ENCODE data around the gene HINFP.
A peak's percentile ranks its signal among the peaks of the same experiment; 100 is the strongest.
"Not testable (repeated sequence)": the region's sequence is repeated elsewhere in the genome, so short reads cannot be mapped to it uniquely, and the experiment has no call there.

HINFP gene

DNA sequence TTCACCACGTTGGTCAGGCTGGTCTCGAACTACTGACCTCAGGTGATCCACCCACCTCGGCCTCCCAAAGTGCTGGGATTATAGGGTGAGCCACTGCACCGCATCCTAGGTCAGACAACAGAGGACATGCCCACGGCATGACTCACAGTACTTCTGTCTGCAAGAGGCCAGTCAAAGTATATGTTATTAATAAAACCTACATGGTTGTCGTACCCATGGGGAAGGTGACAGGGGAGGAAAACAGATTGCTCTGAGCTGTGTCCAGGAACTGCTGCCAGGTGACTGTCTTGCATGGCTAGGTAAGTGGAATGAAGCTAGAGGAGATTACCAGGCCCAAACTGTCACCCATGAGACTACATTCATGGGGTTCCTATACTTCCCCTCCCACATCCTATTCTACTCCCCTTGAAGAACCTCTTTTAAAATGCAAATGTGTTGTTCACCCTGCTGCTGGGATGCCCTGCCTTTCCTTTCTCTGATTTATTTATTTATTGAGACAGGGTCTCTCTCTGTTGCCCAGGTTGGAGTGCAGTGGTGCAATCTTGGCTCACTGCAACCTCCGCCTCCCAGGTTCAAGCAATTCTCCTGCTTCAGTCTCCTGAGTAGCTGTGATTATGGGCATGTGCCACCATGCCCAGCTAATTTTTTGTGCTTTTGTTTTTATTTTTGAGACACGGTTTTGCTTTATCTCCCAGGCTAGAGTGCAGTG is 45.1 kb downstream of the HINFP start:
- no peaks in the 10 kb centered on the region for H3K27me3 ChIP-seq (ENCODE audit: control insufficient read depth in 5 of 5, insufficient read depth in 4 of 5, low read length in 5 of 5)
- H3K9me3 ChIP-seq (ENCODE audit: control insufficient read depth in 5 of 5, low read length in 5 of 5) = no peaks in the 10 kb centered on the region
- no peak overlapping the region for H3K9ac ChIP-seq (ENCODE audit: low read length in 5 of 5)
- H3K4me1 ChIP-seq (ENCODE audit: control insufficient read depth in 5 of 5, insufficient read depth in 5 of 5, low read length in 5 of 5) = peaks cover 0 to 16% (median 10%) of the 10 kb centered on the region in 5 donors
- no peak overlapping the region for H3K4me3 ChIP-seq (ENCODE audit: low read depth in 1 of 5, low read length in 5 of 5)
- H3K36me3 ChIP-seq (ENCODE audit: control insufficient read depth in 5 of 5, insufficient read depth in 5 of 5, low read length in 5 of 5) = peaks cover 0 to 3% (median 0%) of the 10 kb centered on the region in 5 donors
- no peak overlapping the region for H3K27ac ChIP-seq (ENCODE audit: low read depth, low read length)

DNA sequence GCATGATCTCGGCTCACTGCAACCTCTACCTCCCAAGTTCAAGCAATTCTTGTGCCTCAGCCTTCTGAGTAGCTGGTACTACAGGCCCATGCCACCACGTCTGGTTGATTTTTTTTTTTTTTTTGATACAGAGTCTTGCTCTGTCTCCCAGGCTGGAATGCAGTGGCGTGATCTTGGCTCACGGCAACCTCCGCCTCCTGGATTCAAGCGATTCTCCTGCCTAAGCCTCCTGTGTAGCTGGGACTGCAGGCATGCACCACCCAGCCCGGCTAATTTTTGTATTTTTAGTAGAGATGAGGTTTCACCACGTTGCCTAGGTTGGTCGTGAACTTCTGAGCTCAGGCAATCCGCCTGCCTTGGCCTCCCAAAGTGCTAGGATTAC is 45.7 kb downstream of the HINFP start:
- not testable (repeated sequence) for H3K27me3 ChIP-seq (ENCODE audit: control insufficient read depth in 5 of 5, insufficient read depth in 4 of 5, low read length in 5 of 5); H3K9me3 ChIP-seq (ENCODE audit: control insufficient read depth in 5 of 5, low read length in 5 of 5); H3K27ac ChIP-seq (ENCODE audit: low read depth, low read length); H3K4me3 ChIP-seq (ENCODE audit: low read depth in 1 of 5, low read length in 5 of 5); H3K9ac ChIP-seq (ENCODE audit: low read length in 5 of 5); H3K36me3 ChIP-seq (ENCODE audit: control insufficient read depth in 5 of 5, insufficient read depth in 5 of 5, low read length in 5 of 5)
- peaks cover 0 to 16% (median 10%) of the 10 kb centered on the region in 5 donors for H3K4me1 ChIP-seq (ENCODE audit: control insufficient read depth in 5 of 5, insufficient read depth in 5 of 5, low read length in 5 of 5)

DNA sequence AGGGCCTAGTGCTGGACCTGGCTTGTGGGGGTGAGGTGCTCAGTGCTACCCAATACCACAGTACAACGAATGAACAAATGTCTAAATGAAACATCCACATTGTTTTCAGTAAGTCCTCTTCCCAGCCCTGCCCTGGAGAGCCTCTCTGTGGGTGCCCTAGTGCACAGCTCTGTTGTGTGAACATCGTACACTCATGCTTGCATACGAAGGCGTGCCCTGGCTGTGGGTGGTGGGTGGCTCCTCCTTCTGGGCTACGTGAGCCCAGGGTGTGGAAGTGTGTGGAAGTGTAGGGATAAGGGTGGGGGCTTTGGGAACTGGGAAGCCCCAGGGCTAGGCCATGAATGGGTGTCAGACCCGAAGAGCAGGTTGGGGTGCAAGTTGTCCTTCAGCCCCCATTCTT is 46.6 kb downstream of the HINFP start:
- H3K4me1 ChIP-seq (ENCODE audit: control insufficient read depth in 5 of 5, insufficient read depth in 5 of 5, low read length in 5 of 5) = peaks cover 0 to 16% (median 10%) of the 10 kb centered on the region in 5 donors
- peaks cover 0 to 6% (median 3%) of the 10 kb centered on the region in 5 donors for H3K36me3 ChIP-seq (ENCODE audit: control insufficient read depth in 5 of 5, insufficient read depth in 5 of 5, low read length in 5 of 5)
- no peaks in the 10 kb centered on the region for H3K27me3 ChIP-seq (ENCODE audit: control insufficient read depth in 5 of 5, insufficient read depth in 4 of 5, low read length in 5 of 5)
- H3K9me3 ChIP-seq (ENCODE audit: control insufficient read depth in 5 of 5, low read length in 5 of 5) = no peaks in the 10 kb centered on the region
- peak overlapping the region in 1 of 5 donors; percentile 87 for H3K4me3 ChIP-seq (ENCODE audit: low read depth in 1 of 5, low read length in 5 of 5)
- no peak overlapping the region for H3K27ac ChIP-seq (ENCODE audit: low read depth, low read length)
- no peak overlapping the region for H3K9ac ChIP-seq (ENCODE audit: low read length in 5 of 5)

DNA sequence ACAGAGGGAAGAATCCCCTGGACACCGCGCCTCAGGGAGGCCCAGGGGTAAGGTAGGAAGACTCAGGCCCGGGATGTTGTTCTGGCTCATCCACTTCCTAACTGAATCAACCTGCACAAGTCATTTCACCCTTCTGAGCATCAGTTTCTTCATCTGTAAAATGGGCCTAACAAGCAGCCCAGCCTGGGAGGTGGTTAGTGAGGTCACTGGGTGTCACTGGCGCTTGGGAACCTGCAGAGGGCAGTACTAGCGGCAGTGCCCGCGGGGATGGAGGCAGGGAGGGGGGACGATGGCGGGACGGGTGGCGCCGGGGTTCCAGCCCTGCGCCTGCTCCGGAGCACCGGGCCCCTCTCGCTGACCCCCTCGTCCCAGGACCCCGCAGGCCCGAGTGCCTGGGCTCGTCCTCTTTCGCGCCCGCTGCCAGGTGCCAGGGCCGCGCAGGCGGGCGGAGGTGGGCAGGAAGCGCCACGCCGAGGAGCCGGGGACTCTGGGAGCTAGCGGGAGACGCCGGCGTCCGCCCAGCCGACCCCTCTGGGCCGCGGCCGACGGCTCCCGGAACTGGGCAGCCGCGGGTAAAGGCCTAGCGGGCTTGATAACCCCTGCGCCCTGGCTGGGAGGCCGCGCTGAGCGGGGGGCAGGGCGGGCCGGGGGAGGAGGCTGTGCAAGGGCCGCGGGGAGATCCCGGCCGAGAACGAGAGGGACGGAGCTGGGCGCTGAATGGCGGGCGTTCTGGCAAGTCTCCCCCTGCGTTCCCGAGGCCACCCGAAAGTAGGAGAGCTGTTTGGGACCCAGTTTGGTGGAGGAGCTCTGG is 47.3 kb downstream of the HINFP start, which contains the start of gene NLRX1:
Gene NLRX1, plus strand, starts transcription at position 255 of the 811 bp plus-strand sequence. CDS start 2,679 bp downstream, outside the sequence.
- Histone ChIP-seq H3K9ac (ENCODE audit: low read length in 5 of 5) (peak within 1 kb of the TSS; percentile 74 to 95 (median 87)), H3K27ac (ENCODE audit: low read depth, low read length) (peak within 1 kb of the TSS; percentile 86)

DNA sequence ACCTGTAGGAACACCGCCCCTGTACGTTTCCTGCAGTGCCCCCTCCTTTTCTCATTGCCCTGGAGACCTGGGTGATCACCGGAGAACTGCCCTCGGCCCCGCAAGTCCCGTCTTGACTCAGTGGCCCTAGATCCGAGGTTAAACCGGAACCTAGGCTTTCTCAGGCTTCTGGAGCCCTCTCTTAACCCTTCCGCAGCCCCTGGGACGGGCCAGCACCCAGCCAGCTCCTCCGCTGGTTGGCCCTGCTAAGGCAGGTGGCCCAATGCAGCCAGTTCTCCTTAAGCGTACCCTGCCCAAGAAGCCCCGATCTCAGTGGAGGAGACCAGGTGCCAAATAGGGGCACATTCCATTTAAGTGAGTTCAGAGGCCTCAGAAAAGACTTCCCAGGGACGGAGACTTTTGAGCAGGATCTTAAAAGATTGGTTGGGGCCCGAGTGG is 47.9 kb downstream of the HINFP start:
- Histone ChIP-seq H3K9me3 (ENCODE audit: control insufficient read depth in 5 of 5, low read length in 5 of 5) (no peaks in the 10 kb centered on the region), H3K9ac (ENCODE audit: low read length in 5 of 5) (peak overlapping the region; percentile 74 to 95 (median 87)), H3K36me3 (ENCODE audit: control insufficient read depth in 5 of 5, insufficient read depth in 5 of 5, low read length in 5 of 5) (peaks cover 0 to 19% (median 16%) of the 10 kb centered on the region in 5 donors), H3K4me3 (ENCODE audit: low read depth in 1 of 5, low read length in 5 of 5) (peak overlapping the region; percentile 82 to 95 (median 87)), H3K27me3 (ENCODE audit: control insufficient read depth in 5 of 5, insufficient read depth in 4 of 5, low read length in 5 of 5) (no peaks in the 10 kb centered on the region), H3K4me1 (ENCODE audit: control insufficient read depth in 5 of 5, insufficient read depth in 5 of 5, low read length in 5 of 5) (peaks cover 0 to 16% (median 10%) of the 10 kb centered on the region in 5 donors), H3K27ac (ENCODE audit: low read depth, low read length) (peak overlapping the region; percentile 86)

More for the DNA sequence above, 47.3 kb downstream of the HINFP start, which contains the start of gene NLRX1:
- Histone ChIP-seq H3K4me3 (ENCODE audit: low read depth in 1 of 5, low read length in 5 of 5) (peak within 1 kb of the TSS; percentile 82 to 95 (median 87)), H3K27me3 (ENCODE audit: control insufficient read depth in 5 of 5, insufficient read depth in 4 of 5, low read length in 5 of 5) (no peaks in the 10 kb centered on the region), H3K9me3 (ENCODE audit: control insufficient read depth in 5 of 5, low read length in 5 of 5) (no peaks in the 10 kb centered on the region), H3K36me3 (ENCODE audit: control insufficient read depth in 5 of 5, insufficient read depth in 5 of 5, low read length in 5 of 5) (peaks cover 0 to 13% (median 10%) of the 10 kb centered on the region in 5 donors), H3K4me1 (ENCODE audit: control insufficient read depth in 5 of 5, insufficient read depth in 5 of 5, low read length in 5 of 5) (peaks cover 0 to 16% (median 10%) of the 10 kb centered on the region in 5 donors)

DNA sequence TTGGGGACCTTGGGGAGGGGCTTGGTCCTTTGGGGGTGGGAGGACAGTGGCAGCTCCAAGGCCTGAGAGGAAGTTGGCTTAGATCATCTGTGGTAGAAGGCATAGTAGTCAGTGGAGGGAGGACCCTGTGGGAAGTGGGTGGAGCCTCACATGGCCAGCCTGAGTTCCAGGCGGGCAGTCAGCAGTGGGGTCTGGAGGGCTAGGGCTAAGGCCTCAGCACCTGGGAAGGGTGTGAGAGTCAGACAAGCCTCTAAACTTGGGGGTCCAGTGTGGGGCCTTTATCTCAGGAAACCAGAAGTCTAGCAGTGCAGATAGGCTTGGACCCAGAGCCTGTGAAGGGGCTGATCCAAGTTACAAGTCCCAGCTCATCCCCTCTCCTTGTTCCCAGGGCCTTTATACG is 51.1 kb downstream of the HINFP start:
- Histone ChIP-seq H3K4me3 (ENCODE audit: low read depth in 1 of 5, low read length in 5 of 5) (no peak overlapping the region), H3K36me3 (ENCODE audit: control insufficient read depth in 5 of 5, insufficient read depth in 5 of 5, low read length in 5 of 5) (peaks cover 0 to 37% (median 33%) of the 10 kb centered on the region in 5 donors), H3K27ac (ENCODE audit: low read depth, low read length) (no peak overlapping the region), H3K9ac (ENCODE audit: low read length in 5 of 5) (no peak overlapping the region), H3K9me3 (ENCODE audit: control insufficient read depth in 5 of 5, low read length in 5 of 5) (no peaks in the 10 kb centered on the region), H3K27me3 (ENCODE audit: control insufficient read depth in 5 of 5, insufficient read depth in 4 of 5, low read length in 5 of 5) (no peaks in the 10 kb centered on the region), H3K4me1 (ENCODE audit: control insufficient read depth in 5 of 5, insufficient read depth in 5 of 5, low read length in 5 of 5) (peaks cover 0 to 17% (median 10%) of the 10 kb centered on the region in 5 donors)

DNA sequence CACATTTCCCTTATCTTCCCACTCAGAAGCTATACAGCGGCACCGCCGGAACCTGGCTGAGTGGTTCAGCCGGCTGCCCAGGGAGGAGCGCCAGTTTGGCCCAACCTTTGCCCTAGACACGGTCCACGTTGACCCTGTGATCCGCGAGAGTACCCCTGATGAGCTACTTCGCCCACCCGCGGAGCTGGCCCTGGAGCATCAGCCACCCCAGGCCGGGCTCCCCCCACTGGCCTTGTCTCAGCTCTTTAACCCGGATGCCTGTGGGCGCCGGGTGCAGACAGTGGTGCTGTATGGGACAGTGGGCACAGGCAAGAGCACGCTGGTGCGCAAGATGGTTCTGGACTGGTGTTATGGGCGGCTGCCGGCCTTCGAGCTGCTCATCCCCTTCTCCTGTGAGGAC is 52.1 kb downstream of the HINFP start:
- Histone ChIP-seq H3K27ac (ENCODE audit: low read depth, low read length) (no peak overlapping the region), H3K9ac (ENCODE audit: low read length in 5 of 5) (no peak overlapping the region), H3K9me3 (ENCODE audit: control insufficient read depth in 5 of 5, low read length in 5 of 5) (no peaks in the 10 kb centered on the region), H3K36me3 (ENCODE audit: control insufficient read depth in 5 of 5, insufficient read depth in 5 of 5, low read length in 5 of 5) (peaks cover 0 to 41% (median 35%) of the 10 kb centered on the region in 5 donors), H3K27me3 (ENCODE audit: control insufficient read depth in 5 of 5, insufficient read depth in 4 of 5, low read length in 5 of 5) (no peaks in the 10 kb centered on the region), H3K4me3 (ENCODE audit: low read depth in 1 of 5, low read length in 5 of 5) (no peak overlapping the region), H3K4me1 (ENCODE audit: control insufficient read depth in 5 of 5, insufficient read depth in 5 of 5, low read length in 5 of 5) (peaks cover 0 to 21% (median 12%) of the 10 kb centered on the region in 5 donors)

DNA sequence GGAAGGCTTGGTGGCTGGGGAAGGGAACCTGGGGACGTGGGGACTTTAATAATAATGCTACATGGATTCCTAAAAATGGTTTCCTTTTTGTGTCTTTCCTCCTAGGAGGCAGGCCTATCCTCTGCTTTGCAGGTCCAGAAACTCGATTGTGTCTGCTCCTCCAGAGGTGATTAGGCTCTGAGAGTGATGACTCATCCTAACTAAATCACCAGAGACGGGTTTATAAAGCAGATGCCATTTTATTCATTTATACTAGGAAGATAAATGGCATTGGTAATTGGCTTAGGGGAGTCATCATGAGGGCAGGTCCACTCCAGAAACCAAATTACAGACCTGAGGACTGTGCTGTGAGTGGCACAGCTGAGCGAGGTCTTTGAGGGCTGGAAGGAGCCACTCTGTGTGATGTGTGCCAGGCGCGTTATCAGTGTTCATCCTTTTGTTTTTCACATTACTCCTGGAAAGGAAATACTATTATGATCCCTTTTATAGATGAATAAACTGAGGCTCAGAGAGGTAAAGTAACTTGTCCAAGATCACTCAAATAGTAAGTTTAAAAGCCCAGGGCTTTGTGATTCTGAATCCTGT is 54.2 kb downstream of the HINFP start:
- H3K4me1 ChIP-seq (ENCODE audit: control insufficient read depth in 5 of 5, insufficient read depth in 5 of 5, low read length in 5 of 5) = peaks cover 0 to 10% (median 7%) of the 10 kb centered on the region in 5 donors
- peaks cover 0 to 52% (median 42%) of the 10 kb centered on the region in 5 donors for H3K36me3 ChIP-seq (ENCODE audit: control insufficient read depth in 5 of 5, insufficient read depth in 5 of 5, low read length in 5 of 5)
- H3K27ac ChIP-seq (ENCODE audit: low read depth, low read length) = no peak overlapping the region
- no peak overlapping the region for H3K4me3 ChIP-seq (ENCODE audit: low read depth in 1 of 5, low read length in 5 of 5)
- no peaks in the 10 kb centered on the region for H3K27me3 ChIP-seq (ENCODE audit: control insufficient read depth in 5 of 5, insufficient read depth in 4 of 5, low read length in 5 of 5)
- H3K9ac ChIP-seq (ENCODE audit: low read length in 5 of 5) = no peak overlapping the region
- no peaks in the 10 kb centered on the region for H3K9me3 ChIP-seq (ENCODE audit: control insufficient read depth in 5 of 5, low read length in 5 of 5)

DNA sequence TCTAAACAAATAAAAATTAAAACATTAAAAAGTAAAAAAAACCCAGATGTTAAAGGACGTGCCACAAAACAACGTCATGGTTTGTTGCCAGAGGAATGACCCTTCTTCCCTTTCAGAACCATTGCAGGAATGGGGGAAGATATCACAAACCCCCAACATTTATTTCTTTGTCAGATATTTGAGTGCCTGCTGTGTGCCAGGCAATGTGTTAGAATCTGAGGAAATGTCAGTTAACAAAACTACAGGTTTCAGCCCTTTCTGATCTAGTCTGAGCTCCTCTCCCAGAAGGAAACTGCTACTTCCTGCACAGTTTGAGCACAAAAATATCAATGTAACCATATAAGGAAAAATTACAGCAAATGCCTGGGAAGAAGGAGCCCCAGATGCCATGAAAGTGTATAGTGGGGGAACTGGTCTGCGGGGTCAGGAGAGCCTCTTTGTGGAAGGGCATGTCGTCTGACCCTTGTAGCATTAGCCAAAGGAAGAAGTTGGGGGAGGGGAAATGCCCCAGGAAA is 56.8 kb downstream of the HINFP start:
- H3K4me1 ChIP-seq (ENCODE audit: control insufficient read depth in 5 of 5, insufficient read depth in 5 of 5, low read length in 5 of 5) = peaks cover 0 to 21% (median 7%) of the 10 kb centered on the region in 5 donors
- H3K9me3 ChIP-seq (ENCODE audit: control insufficient read depth in 5 of 5, low read length in 5 of 5) = no peaks in the 10 kb centered on the region
- no peaks in the 10 kb centered on the region for H3K27me3 ChIP-seq (ENCODE audit: control insufficient read depth in 5 of 5, insufficient read depth in 4 of 5, low read length in 5 of 5)
- no peak overlapping the region for H3K4me3 ChIP-seq (ENCODE audit: low read depth in 1 of 5, low read length in 5 of 5)
- H3K9ac ChIP-seq (ENCODE audit: low read length in 5 of 5) = no peak overlapping the region
- H3K36me3 ChIP-seq (ENCODE audit: control insufficient read depth in 5 of 5, insufficient read depth in 5 of 5, low read length in 5 of 5) = peaks cover 0 to 66% (median 55%) of the 10 kb centered on the region in 5 donors
- H3K27ac ChIP-seq (ENCODE audit: low read depth, low read length) = no peak overlapping the region

Data from subcutaneous abdominal adipose tissue (tissue), 5 donors.